Adrenal gland (tissue), 12 donors: ENCODE results near the gene RBM12. TPM values are rescaled to one million over a fixed set of nuclear protein-coding genes. Genes with fewer than 3 reads are reported as not detected.
A peak's percentile ranks its signal among the peaks of the same experiment; 100 is the strongest.

ENCODE experiments used
- DNase-seq, 7 donors: peaks; one replicate each; pipeline ENCODE4 v3.0.0-alpha.2; 2019 to 2020
- H3K27ac ChIP-seq, 5 donors: fragments of 200-600 bp; sonication (generic) in 4 of 5; 1 replicate in 3 of 5; 2 replicates in 2 of 5; pipeline versions ENCODE4 v1.5.1 to v1.8.0; 2016 to 2020; ENCODE audit warnings: mild to moderate bottlenecking in 1 of 5
- H3K27me3 ChIP-seq: fragments of 200-600 bp; 2 replicates; pipeline ENCODE4 v1.8.0; 2021
- H3K36me3 ChIP-seq, 2 donors: fragments of 200-600 bp; replicated peaks in 1 of 2; 1 replicate in 1 of 2; 2 replicates in 1 of 2; pipeline versions ENCODE4 v1.5.1 to v1.8.0; 2018 to 2022
- H3K4me1 ChIP-seq, 2 donors: fragments of 200-600 bp; replicated peaks in 1 of 2; 1 replicate in 1 of 2; 2 replicates in 1 of 2; pipeline versions ENCODE4 v1.5.1 to v1.8.0; 2018 to 2021
- H3K4me3 ChIP-seq, 4 donors: fragments of 200-600 bp; sonication (generic) in 3 of 4; one replicate each; pipeline ENCODE4 v1.5.1; 2016 to 2018
- H3K9me3 ChIP-seq, 3 donors: fragments of 200-600 bp; sonication (generic) in 1 of 3; replicated peaks in 1 of 3; 1 replicate in 2 of 3; 2 replicates in 1 of 3; pipeline versions ENCODE4 v1.5.1 to v1.8.0; 2016 to 2021
- CTCF ChIP-seq, 6 experiments: fragments of 450-650 bp in 4 of 6; fragments of 200-600 bp in 2 of 6; sonication (generic) in 1 of 6; IDR thresholded peaks; 1 replicate in 5 of 6; 2 replicates in 1 of 6; pipeline versions ENCODE4 v1.5.1 to v1.8.0; 2016 to 2021; ENCODE audit warnings: antibody characterized with exemption in 6 of 6, mild to moderate bottlenecking in 2 of 6, moderate library complexity in 1 of 6
- POLR2A ChIP-seq, 2 donors: fragments of 450-650 bp; IDR thresholded peaks; one replicate each; pipeline ENCODE4 v1.6.1; 2017; ENCODE audit warnings: antibody characterized with exemption in 2 of 2, mild to moderate bottlenecking in 2 of 2, moderate library complexity in 1 of 2
- WGBS, 4 donors: extraction: QIAGEN DNeasy Blood & Tissue Kit in 2 of 4; methylation state at CpG; one replicate each; pipeline versions ENCODE4 v1.1.5 to v1.1.7; 2013 to 2017; 5-methylcytosine and 5-hydroxymethylcytosine counted together
- intact Hi-C, 2 donors: fragments of 100-400 bp; cut with DNase I; formaldehyde crosslinking; loops; one replicate each; pipeline versions ENCODE4 v1.14.1 to v1.15.0; 2022 to 2023
- polyA plus RNA-seq, 3 donors: library from polyadenylated mRNA; stranded (reverse); fragments of 200-250 nt in 2 of 3; fragments of 350-450 nt in 1 of 3; fragmentation: Illumina TruSeq in 1 of 3; extraction: RNeasy Lipid Tissue Mini Kit (QIAGEN cat#74804) in 1 of 3; gene quantifications; one replicate each; pipeline ENCODE4 v1.2.3, GENCODE V29; 2013 to 2014
- total RNA-seq, 9 donors: library from RNA; depleted of rRNA in 4 of 9; stranded (reverse); fragments of >200 nt in 4 of 9; fragments of 120-200 nt in 1 of 9; fragmentation: NEBNext Ultra II Directional in 1 of 9; extraction: Animal tissue kit (Norgen Biotek cat#: 25700) in 1 of 9; gene quantifications; one replicate each; pipeline versions ENCODE4 v1.1.0 to v1.2.4, GENCODE V29; 2013 to 2023
- donor health status: healthy with polysubstance abuse.
- donor health status: Bipolar disorder and iron deficiency.
- donor health status: DM: yes; HTN: yes; CAD: no.
- donor health status: DM: no; HTN: no; CAD: no.
- donor health status: DM: no; HTN: no; CAD: no.
- donor health status: DM: yes; HTN: yes; CAD: no.

Gene RBM12
- total and polyA plus RNA-seq, 12 donors, result 7.7 to 98.6 (median 46.5) TPM

- WGBS, 4 donors, result 56 to 69% (median 63%) methylated on average over 2 to 4 of the region's 4 CpGs
- H3K36me3 ChIP-seq, result no peaks in the 10 kb centered on the region
- TF ChIP-seq CTCF (IDR thresholded peaks at IDR 0.05) (no peak), POLR2A (IDR thresholded peaks at IDR 0.05) (no peak)
- H3K4me3 ChIP-seq, result no peak overlapping the region
- H3K4me1 ChIP-seq, result peaks cover 5 to 15% of the 10 kb centered on the region in 2 donors
- H3K27ac ChIP-seq, result peak overlapping the region in 1 of 5 donors; percentile 29
- no peaks in the 10 kb centered on the region for H3K27me3 ChIP-seq
- no peaks in the 10 kb centered on the region for H3K9me3 ChIP-seq
- intact Hi-C loops, result no loop called here
- DNase-seq, result peak in 4 of 7 donors; percentile 27 to 66 (median 52)
Measured at GRCh38 chr20:35641743-35642142, 23.0 kb downstream of the RBM12 start.

GRCh38 chr20:35640724-35641123, 24.0 kb downstream of the RBM12 start:
- no peak for TF ChIP-seq CTCF (IDR thresholded peaks at IDR 0.05)
- no peak for TF ChIP-seq POLR2A (IDR thresholded peaks at IDR 0.05)
- intact Hi-C loops, result no loop called here
- Histone ChIP-seq H3K36me3 (no peaks in the 10 kb centered on the region), H3K27me3 (no peaks in the 10 kb centered on the region), H3K9me3 (no peaks in the 10 kb centered on the region), H3K27ac (no peak overlapping the region), H3K4me1 (peaks cover 5 to 15% of the 10 kb centered on the region in 2 donors), H3K4me3 (no peak overlapping the region)
- 83 to 91% (median 88%) methylated on average over 3 of the region's 3 CpGs for WGBS, 4 donors
- no peak for DNase-seq

- intact Hi-C loops, result no loop called here
- no peak for DNase-seq
- H3K9me3 ChIP-seq, result no peaks in the 10 kb centered on the region
- peaks cover 5 to 15% of the 10 kb centered on the region in 2 donors for H3K4me1 ChIP-seq
- no peak overlapping the region for H3K27ac ChIP-seq
- no peaks in the 10 kb centered on the region for H3K27me3 ChIP-seq
- WGBS, 4 donors, result 32 to 57% (median 56%) methylated on average over 2 of the region's 2 CpGs
- no peak overlapping the region for H3K4me3 ChIP-seq
- TF ChIP-seq CTCF (IDR thresholded peaks at IDR 0.05), result no peak
- TF ChIP-seq POLR2A (IDR thresholded peaks at IDR 0.05), result no peak
- H3K36me3 ChIP-seq, result no peaks in the 10 kb centered on the region
Measured at GRCh38 chr20:35638751-35639150, 25.9 kb downstream of the RBM12 start.

GRCh38 chr20:35637276-35637675, 27.4 kb downstream of the RBM12 start:
- H3K9me3 ChIP-seq, result no peaks in the 10 kb centered on the region
- peaks cover 0 to 2% of the 10 kb centered on the region in 2 donors for H3K36me3 ChIP-seq
- 94 to 97% (median 95%) methylated on average over 6 of the region's 6 CpGs for WGBS, 4 donors
- H3K27me3 ChIP-seq, result no peaks in the 10 kb centered on the region
- intact Hi-C loops, result no loop called here
- H3K27ac ChIP-seq, result no peak overlapping the region
- peaks cover 5 to 9% of the 10 kb centered on the region in 2 donors for H3K4me1 ChIP-seq
- TF ChIP-seq POLR2A (IDR thresholded peaks at IDR 0.05) (no peak), CTCF (IDR thresholded peaks at IDR 0.05) (no peak)
- DNase-seq, result no peak
- H3K4me3 ChIP-seq, result no peak overlapping the region
